MCF 10A (cell line): Measurements from ENCODE around the gene RABEP1. TPM values are rescaled to one million over a fixed set of nuclear protein-coding genes. Genes with fewer than 3 reads are reported as not detected.

Experiments
- BruUV-seq: library from RNA; stranded (reverse); fragments of 400-500 nt; replicated peaks from 2 replicates; lab custom pipeline; 2021; lab: Mats Ljungman, UMichigan
- CTCF ChIA-PET: fragments of 300-600 bp; sonication (Branson Sonifier 250); formaldehyde crosslinking; extraction: SDS; loops from one replicate; lab custom pipeline; 2021; ENCODE audit warnings: antibody characterized with exemption, inconsistent platforms; lab: Yijun Ruan, JAX
- POLR2A ChIA-PET: fragments of 300-600, 350-650 bp; sonication (Branson Sonifier 250); formaldehyde crosslinking; extraction: SDS; loops from one replicate; lab custom pipeline; 2020; ENCODE audit warnings: antibody characterized with exemption, inconsistent platforms; lab: Yijun Ruan, JAX
- DNase-seq: peaks from one replicate; pipeline ENCODE4 v3.0.0-alpha.2; 2018; ENCODE audit not compliant: unreplicated experiment
- H3K27ac Mint-ChIP-seq: one replicate; pipeline ENCODE4 v1.8.0; 2022; ENCODE audit warnings: mild to moderate bottlenecking, low read depth, mixed read lengths; ENCODE audit not compliant: unreplicated experiment
- H3K27me3 Mint-ChIP-seq: one replicate; pipeline ENCODE4 v1.8.0; 2022; ENCODE audit warnings: mixed read lengths; ENCODE audit not compliant: insufficient read depth, unreplicated experiment
- H3K36me3 Mint-ChIP-seq: one replicate; pipeline ENCODE4 v1.8.0; 2022; ENCODE audit warnings: mild to moderate bottlenecking, moderate library complexity, mixed read lengths; ENCODE audit not compliant: insufficient read depth, unreplicated experiment
- H3K4me1 Mint-ChIP-seq: one replicate; pipeline ENCODE4 v1.8.0; 2022; ENCODE audit warnings: mixed read lengths; ENCODE audit not compliant: insufficient read depth, unreplicated experiment
- H3K4me3 Mint-ChIP-seq: one replicate; pipeline ENCODE4 v1.8.0; 2022; ENCODE audit warnings: mild to moderate bottlenecking, moderate library complexity, mixed read lengths; ENCODE audit not compliant: unreplicated experiment
- H3K9me3 Mint-ChIP-seq: one replicate; pipeline ENCODE4 v1.8.0; 2022; ENCODE audit warnings: mixed read lengths; ENCODE audit not compliant: unreplicated experiment
- intact Hi-C: fragments of 100-400 bp; cut with micrococcal nuclease; formaldehyde crosslinking; loops from 2 replicates; pipeline ENCODE4 v1.14.1; 2022
- total RNA-seq: library from RNA; stranded (reverse); gene quantifications from 2 replicates; pipeline ENCODE4 v1.2.3, GENCODE V29; 2022
- TF ChIP-seq, protein P1 (sequence below): fragments of 200-600 bp; IDR thresholded peaks from one replicate; pipeline ENCODE4 v1.8.0; 2022; ENCODE audit warnings: antibody characterized with exemption, mild to moderate bottlenecking; ENCODE audit not compliant: unreplicated experiment

The RABEP1 gene
- total RNA-seq, 1 experiment from 2014 or later: 50.1 TPM

DNA sequence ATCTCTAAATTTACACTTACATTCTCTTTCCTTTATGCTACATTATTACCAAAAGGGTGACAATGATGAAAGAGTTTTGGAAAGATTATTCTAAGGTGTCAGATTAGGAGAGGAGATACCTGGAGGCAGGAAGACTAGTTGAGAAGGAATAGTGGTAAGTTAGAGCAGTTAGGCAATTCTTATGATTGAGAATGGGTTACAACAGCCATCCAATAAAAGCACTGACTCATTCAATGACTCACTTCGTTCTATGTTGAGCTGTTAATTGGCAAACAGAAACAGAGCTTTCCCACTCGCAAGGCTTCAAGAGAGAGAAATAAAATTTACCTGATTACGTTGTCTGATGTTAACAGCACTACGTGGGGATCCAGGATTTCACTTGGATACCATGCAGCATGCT is 131.6 kb downstream of the RABEP1 start:
- TF ChIP-seq, protein P1, sequence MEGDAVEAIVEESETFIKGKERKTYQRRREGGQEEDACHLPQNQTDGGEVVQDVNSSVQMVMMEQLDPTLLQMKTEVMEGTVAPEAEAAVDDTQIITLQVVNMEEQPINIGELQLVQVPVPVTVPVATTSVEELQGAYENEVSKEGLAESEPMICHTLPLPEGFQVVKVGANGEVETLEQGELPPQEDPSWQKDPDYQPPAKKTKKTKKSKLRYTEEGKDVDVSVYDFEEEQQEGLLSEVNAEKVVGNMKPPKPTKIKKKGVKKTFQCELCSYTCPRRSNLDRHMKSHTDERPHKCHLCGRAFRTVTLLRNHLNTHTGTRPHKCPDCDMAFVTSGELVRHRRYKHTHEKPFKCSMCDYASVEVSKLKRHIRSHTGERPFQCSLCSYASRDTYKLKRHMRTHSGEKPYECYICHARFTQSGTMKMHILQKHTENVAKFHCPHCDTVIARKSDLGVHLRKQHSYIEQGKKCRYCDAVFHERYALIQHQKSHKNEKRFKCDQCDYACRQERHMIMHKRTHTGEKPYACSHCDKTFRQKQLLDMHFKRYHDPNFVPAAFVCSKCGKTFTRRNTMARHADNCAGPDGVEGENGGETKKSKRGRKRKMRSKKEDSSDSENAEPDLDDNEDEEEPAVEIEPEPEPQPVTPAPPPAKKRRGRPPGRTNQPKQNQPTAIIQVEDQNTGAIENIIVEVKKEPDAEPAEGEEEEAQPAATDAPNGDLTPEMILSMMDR: no peak
- Mint-ChIP-seq H3K4me3 (peak overlapping the region; percentile 49), H3K9me3 (no peaks in the 10 kb centered on the region), H3K4me1 (peaks cover 21% of the 10 kb centered on the region), H3K27ac (peak overlapping the region; percentile 6), H3K36me3 (peaks cover 48% of the 10 kb centered on the region), H3K27me3 (no peaks in the 10 kb centered on the region)
- ChIA-PET CTCF (interaction anchor here (1.1 to 1.5 kb wide), 3 partner anchors 9 to 164 kb away, joined by 3 to 8 read pairs (median 4); partner anchors contain the start of gene C1QBP), POLR2A (interaction anchor here (0.9 to 2.3 kb wide), 12 partner anchors 9 to 100 kb away, joined by 3 to 23 read pairs (median 5); partner anchors contain the start of genes C1QBP, DERL2, DHX33 and MIS12)
- peak; percentile 92 for DNase-seq
- BruUV-seq: no TSS peak
- intact Hi-C loops: no loop called here

DNA sequence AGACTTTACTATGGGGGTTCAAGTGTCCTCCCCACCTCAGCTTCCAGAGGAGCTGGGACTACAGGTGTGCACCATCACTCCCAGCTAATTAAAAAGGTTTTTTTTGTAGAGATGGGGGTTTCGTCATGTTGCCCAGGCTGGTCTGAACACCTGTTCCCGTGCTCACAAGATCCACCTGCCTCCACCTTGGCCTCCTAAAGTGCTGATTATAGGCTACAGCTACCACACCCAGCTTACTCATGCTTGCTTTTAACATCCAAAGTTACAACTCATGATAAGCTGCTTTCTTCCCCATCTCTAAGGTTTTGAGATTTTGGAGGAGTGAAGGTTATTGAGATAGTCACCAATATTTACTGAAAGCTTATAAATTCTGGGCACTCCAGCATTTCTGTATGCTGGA is 134.8 kb downstream of the RABEP1 start:
- peaks cover 61% of the 10 kb centered on the region for H3K36me3 Mint-ChIP-seq
- BruUV-seq: no TSS peak
- no peak for DNase-seq
- intact Hi-C loops: no loop called here
- TF ChIP-seq, protein P1: no peak
- peak overlapping the region; percentile 98 for H3K4me3 Mint-ChIP-seq
- H3K9me3 Mint-ChIP-seq: no peaks in the 10 kb centered on the region
- ChIA-PET CTCF (interaction anchor here (1.2 kb wide), 1 partner anchor 22 kb away, joined by 9 read pairs; the partner anchor contains the start of gene C1QBP), POLR2A (interaction anchor here (0.6 to 3.8 kb wide), 6 partner anchors 10 to 1255 kb away, joined by 3 to 78 read pairs (median 4); partner anchors contain the start of genes C1QBP, DERL2 and MIS12)
- H3K27ac Mint-ChIP-seq: no peak overlapping the region
- no peaks in the 10 kb centered on the region for H3K27me3 Mint-ChIP-seq
- H3K4me1 Mint-ChIP-seq: peaks cover 29% of the 10 kb centered on the region

DNA sequence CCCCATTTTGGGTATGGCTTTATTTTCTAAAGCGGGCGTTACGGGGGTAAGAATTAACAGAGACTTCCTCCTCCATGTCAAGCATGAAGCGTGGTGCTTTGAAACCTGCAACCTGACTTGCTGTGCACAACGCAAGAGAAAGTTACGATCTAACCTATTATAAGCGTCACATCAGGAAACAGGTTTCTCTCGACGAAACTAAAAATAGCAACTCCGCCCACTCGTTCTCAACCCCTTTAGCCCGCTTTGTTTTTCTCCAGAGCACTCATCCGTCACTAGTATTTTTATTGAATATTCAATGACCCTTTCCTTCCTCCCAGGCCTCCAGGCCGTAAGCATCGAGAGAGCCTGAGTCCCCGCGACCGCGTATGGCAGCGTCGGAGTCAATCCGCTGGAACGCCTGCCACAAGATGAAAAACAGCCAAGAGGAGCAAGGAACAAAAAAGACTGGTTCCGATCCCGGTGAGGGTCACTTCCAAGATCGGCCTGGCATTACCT is 136.8 kb downstream of the RABEP1 start:
- H3K9me3 Mint-ChIP-seq: no peaks in the 10 kb centered on the region
- H3K4me1 Mint-ChIP-seq: peaks cover 19% of the 10 kb centered on the region
- no peaks in the 10 kb centered on the region for H3K27me3 Mint-ChIP-seq
- POLR2A ChIA-PET: interaction anchor here (0.7 to 3.8 kb wide), 30 partner anchors 12 to 1574 kb away, joined by 3 to 78 read pairs (median 4); partner anchors contain the start of genes C1QBP, DERL2, DHX33 and MIS12
- TF ChIP-seq, protein P1: no peak
- peaks cover 56% of the 10 kb centered on the region for H3K36me3 Mint-ChIP-seq
- peak; percentile 65 for DNase-seq
- CTCF ChIA-PET: interaction anchor here (0.7 to 2.2 kb wide), 4 partner anchors 18 to 368 kb away, joined by 3 to 13 read pairs (median 4); partner anchors contain the start of gene C1QBP
- H3K27ac Mint-ChIP-seq: peak overlapping the region; percentile 96
- intact Hi-C loops: no loop called here
- peak overlapping the region; percentile 98 for H3K4me3 Mint-ChIP-seq
- BruUV-seq: TSS peak; percentile 72

DNA sequence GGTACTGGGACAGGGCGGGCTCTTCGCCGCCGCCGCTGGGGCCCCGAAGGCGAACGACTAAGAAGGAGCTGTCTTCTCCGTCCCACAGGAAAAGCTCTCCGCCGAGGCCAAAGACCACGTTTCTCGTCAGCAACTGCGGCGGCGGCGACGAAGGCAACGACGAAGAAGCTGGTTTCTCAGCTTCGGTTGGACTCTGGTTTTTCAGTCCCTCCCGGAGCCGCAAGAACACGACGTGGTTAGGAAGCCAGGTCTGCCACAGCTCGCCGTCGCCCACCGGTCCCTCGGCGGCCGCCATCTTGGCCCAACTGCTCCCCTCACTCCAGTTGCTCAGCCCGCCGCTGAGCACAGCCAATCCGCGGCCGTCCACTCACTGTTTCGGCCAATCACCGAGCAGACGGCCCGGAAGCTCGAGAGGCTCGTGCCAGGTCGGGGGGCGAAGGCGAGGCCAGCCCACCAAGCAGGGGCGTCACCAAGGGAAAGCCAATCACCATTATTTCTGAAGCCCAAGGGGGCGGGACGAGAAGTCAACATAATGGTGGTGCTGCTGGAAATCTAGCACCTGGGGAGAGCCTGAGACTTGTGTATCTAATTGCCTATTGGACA is 137.4 kb downstream of the RABEP1 start, which contains the start of gene NUP88:
TSS of gene NUP88 (minus strand) at position 307 of the 603 bp plus-strand sequence. CDS start at position 295, 12 bp downstream.
- DNase-seq: peak; percentile 97
- POLR2A ChIA-PET: interaction anchor here (0.7 to 3.8 kb wide), 27 partner anchors 11 to 1574 kb away, joined by 3 to 78 read pairs (median 4); partner anchors contain the start of genes C1QBP, DERL2, DHX33 and MIS12
- intact Hi-C loops: no loop called here
- peaks cover 17% of the 10 kb centered on the region for H3K4me1 Mint-ChIP-seq
- no peaks in the 10 kb centered on the region for H3K27me3 Mint-ChIP-seq
- CTCF ChIA-PET: interaction anchor here (0.7 to 2.2 kb wide), 3 partner anchors 17 to 21 kb away, joined by 3 to 13 read pairs (median 6); partner anchors contain the start of gene C1QBP
- peak within 1 kb of the TSS; percentile 96 for H3K27ac Mint-ChIP-seq
- H3K4me3 Mint-ChIP-seq: peak within 1 kb of the TSS; percentile 98
- H3K9me3 Mint-ChIP-seq: no peaks in the 10 kb centered on the region
- peaks cover 59% of the 10 kb centered on the region for H3K36me3 Mint-ChIP-seq
- BruUV-seq: no TSS peak
- TF ChIP-seq, protein P1: no peak
